Spinal cord (tissue), 10 donors: ENCODE measurements around the gene LSM7. TPM values are rescaled to one million over a fixed set of nuclear protein-coding genes. Genes with fewer than 3 reads are reported as not detected.

Source experiments
- DNase-seq, 6 donors: peaks; one replicate each; pipeline versions ENCODE4 v3.0.0 to v3.0.0-alpha.2; 2013 to 2015; ENCODE audit warnings: low spot score in 6 of 6, low read depth in 4 of 6
- H3K27ac ChIP-seq: one replicate; pipeline ENCODE4 v1.5.1; 2013; ENCODE audit warnings: low read depth, low read length, control low read depth
- H3K27me3 ChIP-seq: one replicate; pipeline ENCODE4 v1.6.1; 2013; ENCODE audit warnings: low read length; ENCODE audit not compliant: control insufficient read depth, insufficient read depth
- H3K36me3 ChIP-seq: one replicate; pipeline ENCODE4 v1.6.1; 2013; ENCODE audit warnings: low read length; ENCODE audit not compliant: control insufficient read depth, insufficient read depth
- H3K4me1 ChIP-seq: one replicate; pipeline ENCODE4 v1.6.1; 2013; ENCODE audit warnings: low read length; ENCODE audit not compliant: control insufficient read depth, insufficient read depth
- H3K4me3 ChIP-seq: one replicate; pipeline ENCODE4 v1.5.1; 2013; ENCODE audit warnings: low read depth, low read length, control low read depth
- H3K9me3 ChIP-seq: one replicate; pipeline ENCODE4 v1.6.1; 2013; ENCODE audit warnings: low read length; ENCODE audit not compliant: control insufficient read depth, insufficient read depth
- WGBS: methylation state at CpG from one replicate; pipeline ENCODE4 v1.1.5; 2013; ENCODE audit warnings: missing lambda C conversion rate; ENCODE audit not compliant: insufficient coverage; 5-methylcytosine and 5-hydroxymethylcytosine counted together
- polyA plus RNA-seq, 2 donors: library from polyadenylated mRNA; unstranded; fragments of 120-200 nt; gene quantifications; one replicate each; pipeline ENCODE4 v1.2.1, GENCODE V29; 2013; ENCODE audit not compliant: insufficient read length in 2 of 2
- total RNA-seq, 2 donors: library from RNA; depleted of rRNA in 1 of 2; stranded (reverse); fragments of 120-200 nt in 1 of 2; fragments of >200 nt in 1 of 2; gene quantifications; one replicate each; pipeline versions ENCODE4 v1.2.3 to v1.2.4, GENCODE V29; 2013 to 2014
- donor health status: healthy.

The LSM7 gene
- total and polyA plus RNA-seq, 4 donors = 48.2 to 165 (median 139) TPM

DNA sequence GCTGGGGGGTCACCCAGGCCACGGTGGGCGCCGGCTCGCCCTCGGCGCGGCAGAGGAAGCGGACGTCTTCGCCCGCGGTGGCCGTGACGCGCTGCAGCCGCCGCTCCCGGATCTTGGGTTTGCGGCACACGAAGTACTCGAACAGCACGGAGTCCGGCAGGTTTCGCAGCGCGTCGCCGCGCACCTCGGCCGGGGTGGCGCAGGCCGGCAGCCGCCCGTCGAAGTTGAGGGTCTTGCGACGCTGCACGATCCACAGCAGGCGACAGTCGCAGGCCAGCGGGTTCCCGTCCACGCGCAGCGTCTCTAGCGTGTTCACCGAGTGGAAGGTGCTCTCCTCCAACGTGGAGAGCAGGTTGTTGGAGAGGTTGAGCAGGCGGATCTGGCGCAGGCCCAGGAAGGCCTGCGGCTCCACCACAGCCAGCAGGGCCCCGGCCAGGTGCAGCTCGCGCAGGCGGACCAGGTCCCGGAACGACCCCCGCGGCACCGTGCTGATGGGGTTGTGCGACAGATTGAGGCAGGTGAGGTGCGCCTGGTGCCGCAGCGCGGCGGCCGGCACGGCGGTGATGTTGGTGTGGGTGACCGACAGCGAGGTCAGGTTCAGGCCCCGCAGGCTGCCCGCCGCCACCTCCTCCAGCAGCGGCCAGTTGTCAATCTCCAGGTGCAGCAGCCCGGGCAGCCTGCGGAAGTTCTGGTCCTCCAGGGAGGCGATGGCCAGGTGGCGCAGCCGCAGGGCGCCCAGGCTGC lies 37.8 kb downstream of the LSM7 start:
- peaks cover 4% of the 10 kb centered on the region for H3K36me3 ChIP-seq
- WGBS = 5% methylated on average over 82 of the region's 82 CpGs
- no peak overlapping the region for H3K4me3 ChIP-seq
- peaks cover 59% of the 10 kb centered on the region for H3K27me3 ChIP-seq
- DNase-seq = peak in 1 of 6 donors; percentile 8
- H3K4me1 ChIP-seq = peaks cover 43% of the 10 kb centered on the region
- no peak overlapping the region for H3K27ac ChIP-seq
- no peaks in the 10 kb centered on the region for H3K9me3 ChIP-seq

DNA sequence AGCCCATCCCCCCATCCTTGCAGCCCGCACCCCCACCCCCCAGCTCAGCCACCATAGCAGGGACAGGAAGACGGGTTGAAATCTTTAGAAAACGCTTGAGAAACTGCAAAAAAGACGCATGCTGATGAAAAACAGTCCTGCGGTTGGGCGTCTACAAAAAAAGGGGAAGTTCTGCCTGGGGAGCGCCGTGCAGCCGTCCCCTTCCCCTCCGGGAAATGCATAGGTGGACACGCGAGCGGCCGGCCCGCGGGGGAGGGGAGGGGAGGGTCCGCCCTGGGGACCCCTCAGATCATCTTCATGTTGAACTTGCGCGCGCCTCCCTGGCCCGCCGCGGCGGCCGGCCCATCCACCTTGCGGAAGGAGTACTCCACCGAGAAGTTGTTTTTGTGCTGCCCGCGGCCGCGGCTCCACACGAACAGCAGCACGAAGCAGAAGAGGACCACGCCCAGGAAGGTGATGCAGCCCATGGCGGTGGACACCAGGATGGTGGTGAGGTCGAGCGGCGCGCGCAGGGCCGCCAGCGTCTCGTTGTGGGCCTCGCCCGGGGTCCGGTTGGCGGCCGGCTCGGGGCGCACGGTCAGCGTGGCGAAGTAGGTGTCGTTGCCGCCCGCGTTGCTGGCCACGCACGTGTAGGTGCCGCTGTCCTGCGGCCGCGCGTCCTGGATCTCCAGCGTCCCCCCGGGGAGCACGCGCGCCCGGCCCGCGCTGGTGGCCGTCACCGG lies 38.5 kb downstream of the LSM7 start:
- Histone ChIP-seq H3K27ac (no peak overlapping the region), H3K36me3 (peaks cover 4% of the 10 kb centered on the region), H3K4me1 (peaks cover 36% of the 10 kb centered on the region), H3K4me3 (no peak overlapping the region), H3K27me3 (peaks cover 59% of the 10 kb centered on the region), H3K9me3 (no peaks in the 10 kb centered on the region)
- no peak for DNase-seq
- 4% methylated on average over 69 of the region's 74 CpGs for WGBS

DNA sequence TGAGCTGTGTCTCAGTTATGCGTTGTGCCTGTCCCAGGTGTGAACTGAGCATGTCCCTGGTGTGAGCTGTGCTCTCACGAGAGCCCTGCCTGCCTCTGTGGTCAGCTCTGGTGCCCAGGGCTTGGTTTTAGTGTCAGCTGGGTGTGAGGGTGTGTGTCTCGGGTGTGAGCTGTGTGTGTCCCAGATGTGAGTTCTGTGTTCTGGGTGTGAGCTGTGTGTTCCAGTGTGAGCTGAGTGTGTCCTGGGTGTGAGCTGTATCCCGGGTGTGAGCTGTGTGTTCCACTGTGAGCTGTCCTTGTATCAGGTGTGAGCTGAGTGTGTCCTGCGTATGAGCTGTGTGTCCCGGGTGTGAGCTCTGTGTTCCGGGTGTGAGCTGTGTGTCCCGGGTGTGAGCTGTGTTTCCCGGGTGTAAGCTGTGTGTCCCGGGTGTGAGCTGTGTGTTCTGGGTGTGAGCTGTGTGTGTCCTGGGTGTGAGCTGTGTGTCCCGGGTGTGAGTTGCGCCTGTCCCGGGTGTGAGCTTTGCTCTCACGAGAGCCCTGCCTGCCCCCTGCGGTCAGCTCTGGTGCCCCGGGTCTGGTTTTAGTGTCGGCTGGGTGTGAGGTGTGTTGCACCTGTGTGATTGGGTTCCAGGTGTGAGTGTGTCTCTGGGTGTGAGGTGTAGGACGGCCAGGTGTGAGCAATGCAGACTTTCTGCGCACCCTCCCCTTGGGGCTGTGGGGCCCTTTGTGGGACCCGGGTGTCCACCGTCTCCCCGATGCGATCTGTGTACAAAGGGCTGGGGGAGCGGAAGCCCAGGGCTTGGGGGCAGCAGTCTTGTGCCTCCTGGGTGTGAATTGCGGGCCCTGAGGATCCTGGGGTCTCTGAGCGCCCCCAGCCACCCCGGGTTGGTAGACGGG lies 39.3 kb downstream of the LSM7 start:
- Histone ChIP-seq H3K27ac (no peak overlapping the region), H3K27me3 (peaks cover 53% of the 10 kb centered on the region), H3K9me3 (no peaks in the 10 kb centered on the region), H3K36me3 (peaks cover 4% of the 10 kb centered on the region), H3K4me3 (no peak overlapping the region), H3K4me1 (peaks cover 28% of the 10 kb centered on the region)
- no peak for DNase-seq
- 72% methylated on average over 26 of the region's 28 CpGs for whole genome bisulfite sequencing

- H3K27me3 ChIP-seq = peaks cover 46% of the 10 kb centered on the region
These were observed 40.0 kb downstream of the LSM7 start for GRCh38 chr19:2288338-2288817.

DNA sequence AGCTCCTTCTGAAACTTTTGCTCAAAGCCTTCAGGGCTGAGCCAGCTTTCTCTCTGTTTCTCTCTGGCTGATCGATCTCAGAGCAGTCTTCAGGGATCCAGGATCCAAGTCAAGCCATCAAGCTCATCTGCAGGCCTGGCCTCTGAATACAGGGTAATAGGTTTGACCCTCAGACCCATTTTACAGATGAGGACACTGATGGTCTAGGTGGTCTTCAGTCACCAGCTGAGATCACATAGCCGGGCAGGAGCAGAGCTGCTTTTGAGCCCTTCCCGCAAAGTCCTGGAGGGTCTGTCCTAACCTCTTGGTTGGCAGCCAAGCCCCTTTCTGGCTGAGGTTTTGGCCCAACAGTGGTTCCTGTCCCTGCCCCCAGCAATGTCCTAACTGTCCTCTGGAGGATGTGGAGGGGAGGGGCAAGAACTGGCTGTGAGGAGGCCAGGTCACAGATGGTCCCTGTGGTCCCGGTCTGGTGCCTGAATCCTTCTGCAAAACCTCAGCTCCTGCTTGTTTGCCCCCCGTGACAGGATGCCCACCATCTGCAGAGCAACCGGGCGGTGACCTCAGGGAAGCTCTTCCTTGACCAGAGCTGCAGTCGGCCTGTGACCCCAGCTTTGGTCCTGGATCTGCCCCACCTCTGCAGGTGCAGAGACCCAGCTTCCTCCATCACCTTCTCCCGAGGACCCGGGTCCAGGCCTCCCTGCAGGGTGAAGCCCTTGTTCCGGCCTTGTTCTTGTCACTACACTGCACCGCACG lies 40.6 kb downstream of the LSM7 start:
- Histone ChIP-seq H3K27me3 (peaks cover 52% of the 10 kb centered on the region), H3K4me1 (peaks cover 23% of the 10 kb centered on the region), H3K36me3 (peaks cover 4% of the 10 kb centered on the region), H3K4me3 (no peak overlapping the region), H3K9me3 (no peaks in the 10 kb centered on the region), H3K27ac (no peak overlapping the region)
- WGBS = 82% methylated on average over 13 of the region's 13 CpGs
- no peak for DNase-seq

More at GRCh38 chr19:2288338-2288817, 40.0 kb downstream of the LSM7 start:
- Histone ChIP-seq H3K9me3 (no peaks in the 10 kb centered on the region), H3K27ac (no peak overlapping the region), H3K36me3 (peaks cover 4% of the 10 kb centered on the region), H3K4me1 (peaks cover 23% of the 10 kb centered on the region), H3K4me3 (no peak overlapping the region)
- 79% methylated on average over 17 of the region's 17 CpGs for WGBS
- DNase-seq = no peak

- DNase-seq = no peak
- peaks cover 34% of the 10 kb centered on the region for H3K4me1 ChIP-seq
- no peak overlapping the region for H3K4me3 ChIP-seq
- WGBS = 86% methylated on average over 17 of the region's 20 CpGs
- no peaks in the 10 kb centered on the region for H3K9me3 ChIP-seq
- peaks cover 4% of the 10 kb centered on the region for H3K36me3 ChIP-seq
- no peak overlapping the region for H3K27ac ChIP-seq
- peaks cover 55% of the 10 kb centered on the region for H3K27me3 ChIP-seq
These were observed 41.8 kb downstream of the LSM7 start for GRCh38 chr19:2286402-2287140.

GRCh38 chr19:2283835-2284507 lies 44.4 kb downstream of the LSM7 start:
- peaks cover 13% of the 10 kb centered on the region for H3K4me1 ChIP-seq
- H3K27ac ChIP-seq = no peak overlapping the region
- 93% methylated on average over 4 of the region's 8 CpGs for WGBS
- peaks cover 36% of the 10 kb centered on the region for H3K27me3 ChIP-seq
- H3K9me3 ChIP-seq = no peaks in the 10 kb centered on the region
- DNase-seq = no peak
- H3K36me3 ChIP-seq = peaks cover 4% of the 10 kb centered on the region
- H3K4me3 ChIP-seq = no peak overlapping the region

- H3K4me1 ChIP-seq = peaks cover 12% of the 10 kb centered on the region
- H3K9me3 ChIP-seq = no peaks in the 10 kb centered on the region
- WGBS = 66% methylated on average over 11 of the region's 11 CpGs
- no peak overlapping the region for H3K4me3 ChIP-seq
- peaks cover 25% of the 10 kb centered on the region for H3K27me3 ChIP-seq
- no peak overlapping the region for H3K27ac ChIP-seq
- no peak for DNase-seq
- peaks cover 12% of the 10 kb centered on the region for H3K36me3 ChIP-seq
These were observed 45.5 kb downstream of the LSM7 start for GRCh38 chr19:2282862-2283237.
